Measurements from ENCODE around the gene FOXN3.

The FOXN3 gene

DNA sequence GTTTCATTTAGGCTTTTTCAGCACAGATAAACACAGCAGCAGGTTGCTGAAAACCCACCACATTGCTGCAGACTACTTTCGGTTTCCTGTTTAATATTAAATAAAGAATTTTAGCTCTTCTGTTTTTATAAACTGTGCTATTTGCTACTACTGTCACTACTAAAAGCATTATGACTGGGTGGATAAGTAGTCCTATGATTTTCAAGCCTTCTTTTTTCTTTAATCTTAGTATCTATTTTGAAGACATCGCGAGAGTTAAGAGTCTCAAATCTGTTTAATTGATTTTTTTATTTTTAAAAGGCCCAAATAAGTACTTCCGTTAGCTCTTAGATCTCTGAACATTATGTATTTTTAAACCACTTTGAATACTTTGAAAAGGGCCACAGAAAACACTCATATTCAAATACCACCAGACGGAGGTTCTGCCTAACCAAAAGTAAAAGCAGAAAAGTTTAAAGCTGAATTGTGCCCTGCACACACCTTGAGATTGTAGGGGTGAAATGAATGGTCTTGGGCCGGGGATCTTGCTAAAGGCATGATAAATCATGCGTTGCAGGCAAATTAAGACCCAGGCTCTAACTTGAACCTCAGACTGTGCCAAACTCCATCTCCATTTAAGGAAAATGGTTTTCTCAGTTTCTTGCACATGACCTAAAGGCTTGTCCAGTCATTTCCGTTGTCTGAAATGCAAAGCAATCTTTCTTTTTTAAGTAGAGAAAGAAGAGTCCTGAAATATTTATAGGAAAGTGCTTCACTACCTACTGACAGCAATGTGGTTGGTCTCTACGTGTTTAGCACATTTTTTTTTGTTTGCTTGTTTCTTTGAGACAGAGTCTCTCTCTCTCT is 13.6 kb upstream of the FOXN3 start:
- peak in 1 of 2 experiments; percentile 32 for DNase-seq

DNA sequence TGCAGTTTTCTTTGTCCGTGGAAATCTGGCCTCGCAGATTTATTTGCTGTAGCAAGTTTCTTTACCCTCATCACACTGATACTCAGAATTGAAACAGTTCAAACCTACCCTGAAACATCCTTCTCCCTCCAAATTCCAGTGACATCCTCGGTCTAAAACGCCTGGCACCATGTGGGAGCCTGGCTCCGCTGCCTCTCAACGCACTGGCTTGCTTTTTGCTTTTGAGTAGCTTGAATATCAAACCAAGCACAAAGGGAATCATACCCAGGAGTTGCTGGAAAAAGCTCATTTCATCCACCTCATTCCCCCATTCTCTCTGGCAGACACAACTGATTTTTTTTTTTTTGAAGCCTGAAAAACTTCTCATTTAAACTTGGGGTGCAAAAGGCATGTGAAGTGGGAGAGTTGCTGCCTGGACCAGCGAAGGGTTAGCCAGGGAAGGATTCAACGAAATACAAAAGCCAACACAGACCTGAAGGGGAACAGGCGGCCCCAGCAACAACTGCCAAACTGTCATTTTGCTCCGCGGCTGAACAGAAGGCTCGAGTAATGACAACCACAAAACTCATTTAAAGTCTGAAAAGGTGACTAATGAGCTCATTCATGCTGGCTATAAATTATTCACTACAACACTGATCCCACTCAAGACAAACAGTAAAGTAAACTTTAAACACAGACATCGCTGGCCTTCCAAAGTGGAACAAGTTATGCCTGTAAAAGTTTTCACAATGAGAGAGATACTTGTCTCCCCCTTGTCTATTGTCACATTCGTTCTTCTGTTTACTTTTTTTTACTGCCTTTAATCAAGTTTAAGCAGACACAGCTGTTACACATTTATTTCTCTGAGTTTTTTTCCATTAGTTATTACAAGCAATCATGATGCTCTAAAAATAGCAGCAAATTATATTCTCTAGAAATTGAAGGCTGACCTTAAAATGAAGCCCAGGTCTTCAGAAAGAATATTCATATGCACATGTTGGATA is 12.5 kb upstream of the FOXN3 start:
- DNase-seq, result peak; percentile 43 to 48

DNA sequence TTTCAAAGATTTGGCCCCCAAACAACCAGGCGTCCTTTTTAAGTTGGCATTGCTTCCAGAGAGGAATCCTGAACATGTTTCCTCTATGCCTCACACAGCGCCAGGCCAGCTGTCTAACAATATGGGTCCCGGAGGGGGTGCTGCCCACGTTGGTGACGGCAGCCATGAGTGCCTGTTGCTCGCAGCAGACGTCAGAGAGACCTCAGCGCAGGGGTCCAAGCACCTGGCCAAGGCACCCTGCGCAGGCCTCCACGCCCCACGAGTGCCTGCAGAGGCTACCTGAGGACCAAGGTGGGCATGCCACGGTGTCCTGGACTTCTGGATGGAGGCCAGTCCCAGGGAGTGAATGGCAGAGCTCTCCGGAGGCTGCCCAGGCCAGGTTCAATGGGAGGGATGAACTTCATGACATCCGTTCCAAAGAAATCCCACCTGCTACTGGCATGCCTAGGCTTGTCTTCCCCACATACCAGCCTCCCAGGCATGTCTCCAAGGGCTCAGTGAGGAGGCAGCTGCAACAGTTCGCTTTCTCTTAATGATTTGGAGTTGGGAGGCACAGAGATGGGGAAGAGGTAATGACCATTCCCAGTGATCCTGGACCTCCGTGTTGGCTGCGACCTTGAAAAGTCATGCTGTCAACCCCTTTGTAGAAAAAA is 11.6 kb upstream of the FOXN3 start:
- DNase-seq, result no peak

DNA sequence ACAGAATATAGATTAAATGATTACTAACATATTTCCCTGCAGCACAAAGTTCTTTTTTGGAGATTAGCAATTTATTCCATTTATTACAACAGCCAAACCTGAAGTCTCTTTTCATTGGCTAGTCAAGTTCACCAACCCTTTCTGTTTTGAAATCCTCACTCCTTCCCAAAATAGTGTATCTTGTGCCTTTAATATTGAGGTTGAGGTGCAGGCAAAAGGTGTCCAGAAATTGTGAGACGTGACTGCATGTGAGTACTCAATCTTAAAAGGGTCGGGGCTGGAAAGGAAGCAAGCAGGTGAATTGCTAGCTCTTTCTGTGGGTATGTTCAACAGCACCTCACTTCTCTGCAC is 11.1 kb upstream of the FOXN3 start:
- DNase-seq, result no peak

DNA sequence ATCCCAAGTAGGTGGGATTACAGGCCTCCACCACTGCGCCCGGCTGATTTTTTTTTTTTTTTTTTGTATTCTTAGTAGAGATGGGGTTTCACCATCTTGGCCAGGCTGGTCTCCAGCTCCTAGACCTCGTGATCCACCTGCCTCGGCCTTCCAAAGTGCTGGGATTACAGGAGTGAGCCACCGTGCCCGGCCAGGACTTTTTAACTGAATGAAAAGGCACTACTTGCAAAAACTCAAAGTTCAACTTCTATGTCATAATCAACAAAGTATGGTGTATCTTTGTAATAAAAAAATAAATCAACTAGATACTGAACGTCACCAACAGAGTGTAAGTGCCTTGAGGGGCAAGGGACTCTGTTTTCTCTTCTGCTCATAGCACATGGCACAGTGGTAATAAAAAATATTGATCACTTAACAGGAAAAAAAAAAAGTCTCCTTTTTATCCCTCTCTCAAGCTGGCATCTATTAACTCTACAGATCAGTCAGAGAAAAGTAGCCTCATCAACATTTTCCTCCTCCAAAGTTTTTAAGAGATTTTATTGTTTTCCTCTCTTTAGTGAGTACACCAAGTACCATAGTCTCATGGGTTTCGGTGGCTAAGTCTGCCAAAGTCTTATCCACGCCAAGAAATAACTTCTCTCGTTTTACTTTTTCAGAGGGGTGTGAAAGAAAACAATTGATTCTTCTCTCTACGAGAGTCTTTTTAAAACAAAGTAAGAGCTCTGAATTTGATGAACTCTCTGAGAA is 10.6 kb upstream of the FOXN3 start:
- DNase-seq, result no peak

DNA sequence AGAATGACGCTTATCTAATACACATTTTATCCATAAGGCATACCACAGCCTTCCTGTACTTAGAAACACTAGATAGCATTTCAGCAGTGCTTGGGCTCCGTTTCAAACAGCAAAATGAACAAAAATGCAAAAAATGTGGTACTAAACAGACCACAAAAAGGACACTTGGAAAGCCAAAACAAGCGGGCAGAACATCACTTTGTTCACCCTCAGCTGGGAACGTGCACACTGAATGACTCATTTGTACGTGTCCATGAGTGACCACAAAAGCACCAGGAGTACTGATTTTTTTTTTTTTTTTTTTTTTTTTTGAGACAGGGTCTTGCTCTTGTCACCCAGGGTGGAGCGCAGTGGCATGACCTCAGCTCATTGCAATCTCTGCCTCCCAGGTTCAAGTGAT is 8.9 kb upstream of the FOXN3 start:
- no peak for DNase-seq

DNA sequence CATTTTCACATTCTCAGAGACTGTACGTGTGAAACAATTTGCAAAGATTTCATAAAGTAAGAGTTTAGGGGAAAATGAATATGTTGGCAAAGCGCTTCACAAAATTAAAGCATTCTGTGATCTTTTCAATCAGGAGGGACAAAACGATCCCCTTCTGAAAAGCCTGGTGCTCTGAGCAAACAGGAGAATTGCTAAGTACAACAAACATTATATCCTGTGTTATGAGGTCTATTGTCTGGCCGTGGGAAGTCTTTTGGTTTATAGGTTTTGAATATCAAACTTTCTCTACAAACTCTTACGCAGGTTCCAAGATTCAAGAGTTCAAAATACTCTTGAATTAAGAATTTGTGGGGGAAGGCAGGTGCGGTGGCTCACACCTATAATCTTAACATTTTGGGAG is 7.2 kb upstream of the FOXN3 start:
- no peak for DNase-seq

DNA sequence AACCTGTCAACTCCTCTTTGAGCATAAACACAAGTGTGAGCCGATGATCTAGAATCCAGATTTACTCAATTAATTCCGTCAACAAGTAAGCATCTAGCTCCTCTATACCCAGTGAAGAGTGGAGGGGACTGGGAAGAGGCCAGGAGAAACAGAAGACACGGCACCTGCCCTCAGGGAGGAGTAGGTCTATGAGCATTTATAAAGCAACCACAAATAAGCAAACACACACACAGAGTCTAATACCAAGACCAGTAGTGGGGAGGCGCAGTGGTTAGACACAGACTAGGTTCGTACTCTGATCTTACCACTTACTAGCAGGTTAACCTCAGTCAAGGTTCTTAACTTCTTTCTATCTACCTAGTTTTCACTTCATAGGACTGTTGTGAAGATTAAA is 5.9 kb upstream of the FOXN3 start:
- no peak for DNase-seq

DNA sequence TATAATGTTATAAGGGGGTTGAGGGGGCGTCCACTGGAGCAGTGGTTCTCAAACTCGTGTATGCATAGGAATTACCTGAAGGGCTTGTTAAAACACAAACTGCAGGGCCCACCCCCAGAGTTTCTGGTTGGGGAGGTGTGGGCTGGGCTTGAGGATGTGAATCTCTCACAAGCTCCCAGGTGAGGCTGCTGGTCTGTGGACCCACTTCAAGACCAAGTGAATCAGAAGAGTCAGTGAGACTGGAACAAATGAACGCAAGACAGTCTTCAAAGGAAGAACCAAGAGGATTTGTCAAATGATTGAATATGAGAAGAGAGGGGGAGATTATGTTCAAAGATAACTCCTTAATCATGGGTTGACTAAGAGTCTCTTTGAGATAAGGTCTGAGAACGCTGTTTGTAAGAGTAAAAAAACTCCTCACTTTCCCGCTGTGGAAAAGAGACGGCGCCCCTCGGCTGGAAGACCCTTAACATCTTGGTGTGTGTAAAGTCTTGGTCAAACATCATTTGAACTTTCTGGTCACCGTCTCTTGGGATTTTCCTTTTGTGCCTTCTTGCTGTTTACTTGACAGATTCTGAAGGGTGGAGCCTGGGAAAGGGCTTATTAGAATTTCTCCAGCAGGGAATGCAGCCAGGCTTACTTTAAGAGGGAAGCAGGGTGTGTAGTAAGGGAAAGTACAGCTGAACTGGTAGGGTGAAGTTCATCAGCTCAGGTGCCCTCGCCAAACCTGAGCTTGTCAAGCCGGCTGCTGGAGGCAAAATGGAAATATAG is 5.3 kb upstream of the FOXN3 start:
- DNase-seq, result peak; percentile 62 to 80

DNA sequence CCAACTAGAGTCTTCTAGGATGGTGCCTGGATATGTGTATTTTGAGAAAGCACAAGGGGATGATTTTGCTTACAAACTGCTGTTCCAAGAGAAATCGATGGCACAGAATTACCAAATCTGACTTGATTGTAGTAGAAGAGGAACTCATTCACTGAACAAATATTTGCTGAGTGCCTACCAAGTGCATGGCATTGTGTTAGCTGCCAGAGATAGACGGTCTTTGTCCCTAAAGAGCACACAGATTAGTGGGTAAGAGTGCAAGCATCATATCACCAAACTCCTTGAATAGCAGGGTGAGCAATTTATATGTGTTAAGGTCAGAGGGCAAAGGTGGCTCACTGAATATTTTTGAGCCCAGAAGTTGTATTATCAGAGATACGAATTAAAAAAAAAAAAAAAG is 3.5 kb upstream of the FOXN3 start:
- DNase-seq, result no peak

DNA sequence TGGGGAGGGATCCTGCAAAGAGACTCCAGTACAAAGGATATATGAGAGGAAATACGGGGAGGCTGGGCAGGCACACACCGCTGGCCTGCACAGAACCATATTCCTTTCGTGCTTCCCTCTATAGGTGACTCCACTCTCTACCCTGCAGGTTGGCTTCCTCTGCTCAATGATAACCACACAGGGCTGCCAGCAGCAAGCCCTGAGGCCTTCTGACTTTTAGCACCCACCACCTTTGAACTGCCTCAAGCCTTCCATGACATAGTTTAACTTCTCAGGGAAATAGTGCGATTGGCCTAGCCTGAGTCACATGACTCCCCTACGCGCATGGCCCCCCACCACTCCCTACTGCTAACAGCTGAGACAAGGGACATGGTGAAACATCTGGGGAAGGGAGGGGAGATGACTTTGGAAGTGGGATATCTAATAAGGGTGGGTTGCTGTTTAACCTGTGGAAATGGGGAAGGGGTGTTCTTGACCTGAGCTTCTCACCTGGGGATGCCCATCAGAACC is 3.0 kb upstream of the FOXN3 start:
- DNase-seq, result no peak

DNA sequence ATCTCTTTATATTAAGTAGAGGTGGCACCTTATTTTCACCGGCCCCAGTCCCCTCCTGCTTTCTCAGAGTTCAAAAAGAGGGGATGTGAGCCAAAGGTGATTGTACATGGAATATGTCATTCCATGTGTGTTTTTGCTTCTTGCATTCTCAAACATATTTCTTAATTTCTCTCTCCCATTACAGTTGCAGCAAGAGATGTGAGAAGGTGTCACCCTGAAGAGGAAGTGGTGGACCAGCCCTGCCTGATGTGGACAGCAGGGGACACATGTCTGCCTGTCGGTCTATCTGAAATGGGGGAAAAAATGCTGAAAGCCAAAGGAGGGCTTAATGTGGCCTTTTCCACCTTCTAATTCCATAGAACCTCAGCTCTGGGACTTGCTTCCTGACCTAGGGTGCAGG is 1.9 kb upstream of the FOXN3 start:
- no peak for DNase-seq

DNA sequence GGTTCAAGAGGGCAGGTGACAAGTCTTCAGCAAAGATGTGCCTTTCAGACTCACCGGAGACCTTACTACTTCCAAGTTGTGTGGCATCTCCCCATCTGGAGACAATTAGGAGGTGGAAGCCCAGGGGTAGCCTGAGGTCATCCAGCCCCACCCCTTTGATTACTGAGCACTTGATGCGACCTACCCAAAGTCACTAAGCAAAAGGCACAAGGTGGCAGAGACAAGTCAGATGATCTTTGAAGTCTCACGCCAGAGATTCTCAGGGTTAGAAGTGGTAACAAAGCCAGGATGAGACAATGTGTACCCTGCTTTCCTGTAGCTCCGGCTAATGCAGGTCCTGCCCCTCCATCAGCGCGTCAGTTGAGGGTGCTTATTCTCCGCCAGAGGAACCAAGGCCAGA is 1.4 kb upstream of the FOXN3 start:
- no peak for DNase-seq

DNA sequence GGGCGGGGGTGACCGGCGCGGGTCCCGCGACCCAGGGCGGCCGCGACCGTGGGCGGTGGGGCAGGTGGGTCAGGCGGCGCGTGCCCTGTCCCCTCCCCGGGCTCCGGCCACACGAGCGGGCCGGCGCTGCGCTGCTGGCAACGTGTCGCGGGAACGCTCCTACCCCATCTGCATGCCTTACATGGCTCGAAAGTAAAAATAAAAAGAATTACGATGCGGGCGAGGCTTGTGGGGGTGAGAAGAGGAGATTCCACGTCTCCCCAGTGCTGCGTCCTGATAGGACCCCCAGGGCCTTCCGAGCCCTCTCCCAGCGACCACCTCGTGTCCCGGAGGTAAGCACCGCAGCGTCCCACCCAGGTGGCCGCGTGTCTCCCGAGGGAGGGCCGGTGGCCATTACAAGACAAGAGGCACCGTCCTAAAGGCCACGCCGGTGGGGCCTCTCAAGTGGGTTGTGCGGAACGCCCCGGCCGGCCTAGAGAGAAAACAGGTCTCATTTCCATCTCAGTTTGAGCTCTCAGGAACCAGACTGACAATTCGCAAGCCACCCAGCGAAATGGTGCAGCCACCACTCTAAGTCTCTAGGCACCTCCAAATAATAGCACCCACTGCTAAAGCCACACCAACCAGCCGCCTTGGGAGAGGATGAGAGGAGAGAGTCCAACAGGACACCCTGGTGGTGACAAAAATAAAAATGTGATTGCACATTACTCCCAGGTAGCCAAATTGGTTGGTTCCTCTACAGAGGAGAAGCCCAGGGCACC is 612 bp upstream of the FOXN3 start:
- DNase-seq, result peak; percentile 53 to 57

DNA sequence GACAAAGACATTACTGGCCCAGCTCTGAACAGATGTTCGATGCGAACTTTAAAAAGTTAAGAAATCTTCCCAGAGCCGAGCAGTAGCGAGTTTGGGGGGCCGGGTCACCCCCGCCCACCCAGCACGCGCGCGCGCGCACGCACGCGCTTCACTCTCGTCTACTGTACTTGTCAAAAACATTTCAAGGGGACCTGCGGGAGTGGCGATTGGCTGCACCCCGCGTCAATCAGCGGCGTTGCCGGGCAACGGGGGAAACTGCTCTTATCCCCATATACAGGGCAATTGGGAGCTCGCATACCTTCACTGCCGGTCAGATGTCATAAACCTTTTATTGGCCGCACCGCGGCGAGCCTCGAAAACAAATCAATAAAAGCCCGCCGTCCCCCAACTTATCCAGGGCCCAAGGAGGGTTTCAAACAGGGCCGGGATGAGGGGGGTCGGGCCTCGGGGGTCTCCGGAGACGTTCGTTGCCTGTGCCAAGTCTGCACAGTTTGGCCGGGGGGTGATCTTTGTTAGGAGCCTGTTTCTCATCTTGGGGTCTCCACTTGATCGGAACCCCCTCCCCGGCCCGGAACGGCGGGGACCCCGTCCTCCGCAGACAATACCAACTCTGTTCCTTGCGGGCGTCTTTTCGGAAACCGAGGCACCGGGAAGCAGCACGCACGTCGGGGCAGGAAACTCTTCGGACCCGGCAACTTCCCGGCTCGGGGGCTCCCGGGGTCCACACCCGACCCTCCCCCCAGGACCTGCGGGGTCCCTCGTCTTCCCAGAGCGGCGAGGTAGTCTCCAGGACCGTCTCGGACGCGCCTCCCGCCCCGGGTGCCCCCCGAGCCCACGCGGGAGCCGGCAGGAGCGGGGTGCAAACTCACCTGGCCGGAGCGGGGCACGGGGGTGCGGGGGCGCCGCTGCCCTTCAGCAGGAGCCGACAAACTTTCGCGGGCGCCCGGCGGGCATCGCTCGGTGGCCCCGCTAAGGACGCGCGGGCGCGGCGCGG is 734 bp downstream of the FOXN3 start:
- peak; percentile 98 to 99 for DNase-seq

DNA sequence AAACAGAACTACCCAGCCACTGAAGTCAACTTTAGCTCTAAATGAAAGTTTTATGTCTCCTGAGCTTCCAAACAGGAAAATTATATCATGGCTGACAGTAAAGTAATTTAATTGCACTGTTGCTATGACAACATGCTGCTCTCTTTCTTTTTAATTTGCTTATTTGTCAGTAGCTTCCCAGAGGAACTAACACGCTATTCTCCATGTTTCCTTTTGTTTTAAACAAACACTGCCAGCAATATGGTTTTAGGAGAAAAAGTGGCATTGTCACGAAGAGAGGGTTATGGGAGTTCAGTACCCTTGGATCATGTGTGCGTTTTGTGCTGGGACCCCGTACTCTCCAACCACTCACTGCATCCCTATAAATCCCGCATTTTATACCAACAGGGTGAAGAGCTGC is 1.9 kb downstream of the FOXN3 start:
- no peak for DNase-seq

DNA sequence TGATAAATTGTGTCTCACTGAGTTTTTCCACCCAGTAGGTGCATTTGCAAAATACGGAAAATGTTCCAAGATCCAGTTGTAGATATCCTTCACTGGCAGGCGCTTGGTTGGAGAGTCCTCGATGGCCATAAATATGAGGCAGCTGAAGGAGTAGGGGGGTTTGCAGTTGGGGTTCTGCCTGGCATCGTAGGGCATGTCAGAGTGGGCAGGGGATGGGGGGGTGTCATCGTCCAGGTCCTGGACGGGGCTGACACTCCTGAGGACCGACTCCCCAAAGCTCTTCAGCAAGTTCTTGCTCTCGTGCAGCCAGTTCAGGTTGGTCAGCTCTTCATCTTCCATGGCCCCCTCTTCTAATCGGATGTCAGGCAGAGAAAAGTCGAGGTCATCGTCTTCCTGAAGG is 5.1 kb downstream of the FOXN3 start:
- no peak for DNase-seq

DNA sequence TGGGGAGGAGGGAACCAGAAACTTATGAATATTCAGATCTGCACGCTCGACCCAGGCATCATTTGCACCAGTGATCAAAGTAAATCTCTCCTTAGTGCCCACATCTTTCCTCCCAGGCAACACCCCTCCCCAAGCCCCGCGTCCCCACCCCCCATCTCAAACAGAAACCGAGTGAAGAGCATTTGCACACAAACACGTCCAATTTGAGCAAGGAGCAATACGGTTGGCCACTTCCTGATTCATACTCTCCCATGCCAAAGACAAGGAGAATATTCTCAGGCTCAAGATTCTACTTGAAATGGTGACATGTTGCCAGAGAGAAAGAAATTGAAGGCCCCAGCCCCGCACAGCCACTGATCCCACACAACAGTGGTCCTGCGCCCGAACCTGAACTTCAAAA is 7.1 kb downstream of the FOXN3 start:
- no peak for DNase-seq

DNA sequence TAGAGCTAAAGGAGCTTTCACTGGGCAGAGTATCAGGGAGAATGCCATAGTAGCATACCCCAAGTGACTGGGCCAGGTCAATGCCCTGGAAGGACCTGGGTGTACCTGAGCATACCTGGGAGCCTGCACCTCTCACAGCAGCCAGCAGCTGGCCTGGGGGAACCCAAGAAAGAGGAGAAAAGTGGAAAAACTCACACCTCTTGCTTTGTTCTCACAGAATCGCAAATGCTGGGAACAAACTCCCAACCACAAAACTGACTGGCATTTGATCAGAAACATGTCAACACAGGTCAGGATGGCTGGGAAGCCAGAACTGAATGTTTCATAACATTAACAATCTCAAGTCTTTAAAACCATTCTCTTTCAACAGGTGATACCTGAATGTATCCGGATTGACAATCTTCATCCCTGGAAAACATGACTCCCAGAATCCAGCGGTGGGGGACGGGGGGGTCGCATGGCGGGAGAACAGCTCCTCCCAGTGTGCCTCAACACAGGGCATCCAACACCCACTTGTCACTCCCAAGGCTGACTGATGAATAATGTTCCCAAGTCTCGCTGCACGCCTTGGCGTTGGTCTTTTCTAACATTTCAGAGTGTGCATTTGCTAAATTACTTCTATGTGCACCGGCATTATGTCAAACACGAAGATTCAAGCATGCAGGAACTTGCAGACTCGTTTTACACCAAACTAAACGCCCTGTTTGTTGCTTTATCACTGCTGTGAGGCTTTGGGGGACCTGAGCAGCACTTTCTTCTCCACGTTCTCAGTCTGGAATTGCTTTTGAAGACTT is 7.9 kb downstream of the FOXN3 start:
- DNase-seq, result no peak
